ENCODE results near the gene EXOSC2. TPM values are rescaled to one million over a fixed set of nuclear protein-coding genes. Genes with fewer than 3 reads are reported as not detected.

The EXOSC2 gene
- total RNA-seq, 2 donors from 2014 or later = 47.8 to 74.0 TPM

GRCh38 chr9:130660326-130660682 lies 33.3 kb upstream of the EXOSC2 start:
- Histone ChIP-seq H3K9ac (ENCODE audit: extremely low read depth, low read length, poor library complexity, severe bottlenecking) (no peak overlapping the region), H3K27me3 (ENCODE audit: control insufficient read depth, insufficient read depth, low read length, poor library complexity, severe bottlenecking) (peaks cover 100% of the 10 kb centered on the region)
- WGBS, 2 experiments (ENCODE audit: insufficient coverage in 1 of 2, insufficient read length in 1 of 2) = 1 to 2% methylated on average over 25 to 33 of the region's 33 CpGs

GRCh38 chr9:130660683-130661450 lies 32.7 kb upstream of the EXOSC2 start:
- peaks cover 4% of the 10 kb centered on the region for H3K36me3 Mint-ChIP-seq (ENCODE audit: low read depth)
- H3K27me3 ChIP-seq (ENCODE audit: control insufficient read depth, insufficient read depth, low read length, poor library complexity, severe bottlenecking) = peaks cover 100% of the 10 kb centered on the region
- no peaks in the 10 kb centered on the region for H3K9me3 ChIP-seq (ENCODE audit: control insufficient read depth, low read length)
- H3K36me3 ChIP-seq (ENCODE audit: control insufficient read depth, insufficient read depth, low read length) = no peaks in the 10 kb centered on the region
- peaks cover 99% of the 10 kb centered on the region for H3K27me3 Mint-ChIP-seq (ENCODE audit: insufficient read depth)
- H3K4me3 ChIP-seq (ENCODE audit: low read length) = no peak overlapping the region
- WGBS, 2 experiments (ENCODE audit: insufficient coverage in 1 of 2, insufficient read length in 1 of 2) = 0 to 1% methylated on average over 22 to 82 of the region's 82 CpGs
- no peak overlapping the region for H3K27ac ChIP-seq (ENCODE audit: low read depth, low read length)
- peak; percentile 73 for DNase-seq
- no peak overlapping the region for H3K9ac ChIP-seq (ENCODE audit: extremely low read depth, low read length, poor library complexity, severe bottlenecking)
- peaks cover 13% of the 10 kb centered on the region for H3K9me3 Mint-ChIP-seq
- no peak overlapping the region for H3K27ac Mint-ChIP-seq
- TF ChIP-seq CTCF (conservative IDR thresholded peaks at IDR 0.05) = no peak
- H3K4me1 Mint-ChIP-seq = peaks cover 4% of the 10 kb centered on the region
- H3K4me3 Mint-ChIP-seq = no peak overlapping the region
- H3K4me1 ChIP-seq (ENCODE audit: control insufficient read depth, insufficient read depth, low read length) = no peaks in the 10 kb centered on the region

More at GRCh38 chr9:130660326-130660682, 33.3 kb upstream of the EXOSC2 start:
- H3K9me3 Mint-ChIP-seq = peaks cover 13% of the 10 kb centered on the region
- H3K9me3 ChIP-seq (ENCODE audit: control insufficient read depth, low read length) = no peaks in the 10 kb centered on the region
- no peak for TF ChIP-seq CTCF (conservative IDR thresholded peaks at IDR 0.05)
- H3K4me3 ChIP-seq (ENCODE audit: low read length) = no peak overlapping the region
- H3K4me1 ChIP-seq (ENCODE audit: control insufficient read depth, insufficient read depth, low read length) = no peaks in the 10 kb centered on the region
- peaks cover 99% of the 10 kb centered on the region for H3K27me3 Mint-ChIP-seq (ENCODE audit: insufficient read depth)
- no peak overlapping the region for H3K27ac ChIP-seq (ENCODE audit: low read depth, low read length)
- DNase-seq = no peak
- H3K4me1 Mint-ChIP-seq = peaks cover under 1% of the 10 kb centered on the region
- H3K36me3 Mint-ChIP-seq (ENCODE audit: low read depth) = peaks cover 4% of the 10 kb centered on the region
- no peak overlapping the region for H3K27ac Mint-ChIP-seq
- no peaks in the 10 kb centered on the region for H3K36me3 ChIP-seq (ENCODE audit: control insufficient read depth, insufficient read depth, low read length)
- peak overlapping the region; percentile 38 for H3K4me3 Mint-ChIP-seq

- Histone ChIP-seq H3K9ac (ENCODE audit: extremely low read depth, low read length, poor library complexity, severe bottlenecking) (no peak overlapping the region), H3K9me3 (ENCODE audit: control insufficient read depth, low read length) (no peaks in the 10 kb centered on the region), H3K27ac (ENCODE audit: low read depth, low read length) (no peak overlapping the region), H3K4me1 (ENCODE audit: control insufficient read depth, insufficient read depth, low read length) (no peaks in the 10 kb centered on the region), H3K36me3 (ENCODE audit: control insufficient read depth, insufficient read depth, low read length) (no peaks in the 10 kb centered on the region), H3K27me3 (ENCODE audit: control insufficient read depth, insufficient read depth, low read length, poor library complexity, severe bottlenecking) (peaks cover 100% of the 10 kb centered on the region), H3K4me3 (ENCODE audit: low read length) (no peak overlapping the region)
- Mint-ChIP-seq H3K4me3 (peak overlapping the region; percentile 10), H3K27ac (no peak overlapping the region), H3K36me3 (ENCODE audit: low read depth) (peaks cover 4% of the 10 kb centered on the region), H3K4me1 (peaks cover 6% of the 10 kb centered on the region), H3K9me3 (peaks cover 13% of the 10 kb centered on the region), H3K27me3 (ENCODE audit: insufficient read depth) (peaks cover 99% of the 10 kb centered on the region)
- 3 to 5% methylated on average over 14 to 47 of the region's 47 CpGs for WGBS, 2 experiments (ENCODE audit: insufficient coverage in 1 of 2, insufficient read length in 1 of 2)
- DNase-seq = peak; percentile 72
- no peak for TF ChIP-seq CTCF (conservative IDR thresholded peaks at IDR 0.05)
Measured at GRCh38 chr9:130661451-130662098, 32.0 kb upstream of the EXOSC2 start.
